Measurements from ENCODE around the gene PLAA. TPM values are rescaled to one million over a fixed set of nuclear protein-coding genes. Genes with fewer than 3 reads are reported as not detected.
A peak's percentile ranks its signal among the peaks of the same experiment; 100 is the strongest.

The PLAA gene
- total RNA-seq, 1 donor from 2014 or later: 44.0 TPM

GRCh38 chr9:26904070-26904469 is 43.0 kb downstream of the PLAA start:
- Mint-ChIP-seq H3K27ac (ENCODE audit: unreplicated experiment) (no peak overlapping the region), H3K4me1 (no peaks in the 10 kb centered on the region), H3K9me3 (no peaks in the 10 kb centered on the region), H3K4me3 (no peak overlapping the region), H3K27me3 (ENCODE audit: low read depth) (no peaks in the 10 kb centered on the region), H3K36me3 (ENCODE audit: low read depth) (peaks cover 11% of the 10 kb centered on the region)
- TF ChIP-seq, protein P1, sequence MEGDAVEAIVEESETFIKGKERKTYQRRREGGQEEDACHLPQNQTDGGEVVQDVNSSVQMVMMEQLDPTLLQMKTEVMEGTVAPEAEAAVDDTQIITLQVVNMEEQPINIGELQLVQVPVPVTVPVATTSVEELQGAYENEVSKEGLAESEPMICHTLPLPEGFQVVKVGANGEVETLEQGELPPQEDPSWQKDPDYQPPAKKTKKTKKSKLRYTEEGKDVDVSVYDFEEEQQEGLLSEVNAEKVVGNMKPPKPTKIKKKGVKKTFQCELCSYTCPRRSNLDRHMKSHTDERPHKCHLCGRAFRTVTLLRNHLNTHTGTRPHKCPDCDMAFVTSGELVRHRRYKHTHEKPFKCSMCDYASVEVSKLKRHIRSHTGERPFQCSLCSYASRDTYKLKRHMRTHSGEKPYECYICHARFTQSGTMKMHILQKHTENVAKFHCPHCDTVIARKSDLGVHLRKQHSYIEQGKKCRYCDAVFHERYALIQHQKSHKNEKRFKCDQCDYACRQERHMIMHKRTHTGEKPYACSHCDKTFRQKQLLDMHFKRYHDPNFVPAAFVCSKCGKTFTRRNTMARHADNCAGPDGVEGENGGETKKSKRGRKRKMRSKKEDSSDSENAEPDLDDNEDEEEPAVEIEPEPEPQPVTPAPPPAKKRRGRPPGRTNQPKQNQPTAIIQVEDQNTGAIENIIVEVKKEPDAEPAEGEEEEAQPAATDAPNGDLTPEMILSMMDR (conservative IDR thresholded peaks at IDR 0.05): no peak
- no peak for DNase-seq (ENCODE audit: low read depth, low spot score)

DNA sequence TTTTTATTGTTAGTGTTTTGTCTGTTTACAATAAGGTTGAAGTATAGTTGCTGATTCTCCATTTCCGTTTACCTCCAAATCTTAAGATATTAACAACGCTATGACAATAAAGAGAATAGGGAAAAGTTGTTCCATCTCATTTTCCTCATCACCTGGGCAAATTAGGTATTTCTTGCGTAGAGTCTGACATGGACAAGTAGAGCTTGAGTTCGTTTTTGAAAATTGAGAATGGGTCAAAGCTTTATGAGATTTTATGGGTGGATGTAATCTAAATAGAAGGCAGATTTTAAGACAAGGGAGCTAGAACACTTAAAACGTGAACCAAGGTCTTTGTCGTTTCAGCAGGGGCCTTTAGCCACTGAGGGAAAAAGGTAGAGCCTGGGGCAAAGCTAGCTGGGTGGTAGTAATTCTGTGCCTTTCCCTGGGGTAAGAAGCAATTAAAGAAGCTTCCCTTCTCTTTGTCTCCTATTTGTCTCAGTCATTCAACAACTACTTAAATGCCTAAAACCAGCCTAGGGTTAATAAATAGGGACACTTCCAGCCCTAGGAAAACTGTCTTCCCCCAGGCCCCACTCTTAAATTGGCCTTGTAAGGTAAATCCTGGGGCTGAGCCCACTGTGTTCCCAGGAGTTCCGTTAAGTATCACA is 53.9 kb downstream of the PLAA start:
- H3K4me3 Mint-ChIP-seq: peak overlapping the region; percentile 98
- TF ChIP-seq, protein P1 (conservative IDR thresholded peaks at IDR 0.05): no peak
- H3K9me3 Mint-ChIP-seq: peaks cover 5% of the 10 kb centered on the region
- peaks cover 4% of the 10 kb centered on the region for H3K36me3 Mint-ChIP-seq (ENCODE audit: low read depth)
- H3K27ac Mint-ChIP-seq (ENCODE audit: unreplicated experiment): peak overlapping the region; percentile 100
- no peaks in the 10 kb centered on the region for H3K27me3 Mint-ChIP-seq (ENCODE audit: low read depth)
- peaks cover 28% of the 10 kb centered on the region for H3K4me1 Mint-ChIP-seq
- no peak for DNase-seq (ENCODE audit: low read depth, low spot score)

- DNase-seq (ENCODE audit: low read depth, low spot score): peak; percentile 84
- peaks cover 5% of the 10 kb centered on the region for H3K9me3 Mint-ChIP-seq
- peaks cover 4% of the 10 kb centered on the region for H3K36me3 Mint-ChIP-seq (ENCODE audit: low read depth)
- peak within 1 kb of the TSS; percentile 98 for H3K4me3 Mint-ChIP-seq
- TF ChIP-seq, protein P1 (conservative IDR thresholded peaks at IDR 0.05): peak; percentile 58
- no peaks in the 10 kb centered on the region for H3K27me3 Mint-ChIP-seq (ENCODE audit: low read depth)
- H3K27ac Mint-ChIP-seq (ENCODE audit: unreplicated experiment): peak within 1 kb of the TSS; percentile 100
- peaks cover 31% of the 10 kb centered on the region for H3K4me1 Mint-ChIP-seq
Measured at GRCh38 chr9:26892251-26893029, 54.6 kb downstream of the PLAA start, which contains the start of gene CAAP1. Gene CAAP1, minus strand, starts transcription at chr9:26892802. Its CDS starts 87 bp downstream, at chr9:26892715.

GRCh38 chr9:26891726-26892125 is 55.3 kb downstream of the PLAA start:
- Mint-ChIP-seq H3K27ac (ENCODE audit: unreplicated experiment) (peak overlapping the region; percentile 100), H3K36me3 (ENCODE audit: low read depth) (peaks cover 4% of the 10 kb centered on the region), H3K27me3 (ENCODE audit: low read depth) (no peaks in the 10 kb centered on the region), H3K4me1 (peaks cover 31% of the 10 kb centered on the region), H3K4me3 (peak overlapping the region; percentile 98), H3K9me3 (peaks cover 5% of the 10 kb centered on the region)
- TF ChIP-seq, protein P1 (conservative IDR thresholded peaks at IDR 0.05): no peak
- no peak for DNase-seq (ENCODE audit: low read depth, low spot score)

DNA sequence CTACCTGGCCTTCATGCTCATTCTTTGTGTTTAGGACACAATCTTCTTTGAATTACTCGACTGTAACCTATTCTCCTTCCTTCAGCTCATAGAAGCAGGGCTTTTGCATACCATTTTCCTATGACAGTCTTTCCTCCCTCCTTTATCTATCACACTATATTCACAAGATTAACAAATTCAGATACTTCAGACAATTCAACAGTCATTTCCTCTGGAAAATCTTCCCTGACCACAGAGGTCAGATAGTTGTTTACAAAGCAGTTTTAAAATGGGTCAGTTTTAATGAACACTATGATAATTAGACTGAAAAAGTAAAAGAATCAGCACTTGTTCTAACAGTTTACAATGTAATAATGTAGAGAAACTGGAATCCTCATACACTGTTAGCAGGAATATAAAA is 58.8 kb downstream of the PLAA start:
- TF ChIP-seq, protein P1 (conservative IDR thresholded peaks at IDR 0.05): no peak
- H3K27me3 Mint-ChIP-seq (ENCODE audit: low read depth): no peaks in the 10 kb centered on the region
- H3K9me3 Mint-ChIP-seq: peaks cover under 1% of the 10 kb centered on the region
- peaks cover 14% of the 10 kb centered on the region for H3K36me3 Mint-ChIP-seq (ENCODE audit: low read depth)
- no peak overlapping the region for H3K27ac Mint-ChIP-seq (ENCODE audit: unreplicated experiment)
- no peak overlapping the region for H3K4me3 Mint-ChIP-seq
- no peak for DNase-seq (ENCODE audit: low read depth, low spot score)
- peaks cover 31% of the 10 kb centered on the region for H3K4me1 Mint-ChIP-seq

All from neural crest cell (in vitro differentiated cells).